ENCODE measurements around the gene CYP26C1.
A peak's percentile ranks its signal among the peaks of the same experiment; 100 is the strongest.

CYP26C1 gene

DNA sequence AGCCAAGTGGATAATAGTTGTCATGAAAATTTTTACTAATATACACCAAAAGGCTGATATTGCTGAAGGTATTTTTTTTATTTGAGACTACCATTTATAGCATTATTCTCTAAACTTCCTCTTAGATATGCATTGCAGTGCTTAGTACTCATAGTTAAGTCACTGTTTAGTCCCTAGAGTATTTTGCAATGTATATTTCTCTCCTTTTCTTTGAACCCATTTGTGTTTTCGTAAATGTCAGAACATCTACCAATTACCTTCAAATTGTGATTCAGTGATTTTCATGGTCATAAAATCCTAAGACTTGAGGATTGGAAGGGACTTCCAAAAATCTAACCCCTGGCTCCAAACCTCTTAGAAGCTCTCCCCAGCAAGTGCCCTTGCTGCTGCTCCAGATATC is 21.5 kb upstream of the CYP26C1 start:
- Histone ChIP-seq H3K9me3 (ENCODE audit: control insufficient read depth, insufficient read depth, low read length) (no peaks in the 10 kb centered on the region), H3K27ac (ENCODE audit: low read depth, low read length) (peak overlapping the region; percentile 27), H3K9ac (ENCODE audit: low read depth, low read length) (no peak overlapping the region), H3K36me3 (ENCODE audit: control insufficient read depth, insufficient read depth, low read length) (no peaks in the 10 kb centered on the region), H3K27me3 (ENCODE audit: control insufficient read depth, insufficient read depth, low read length) (no peaks in the 10 kb centered on the region), H3K4me3 (ENCODE audit: low read depth, low read length) (no peak overlapping the region), H3K4me1 (ENCODE audit: control insufficient read depth, insufficient read depth, low read length) (peaks cover 17% of the 10 kb centered on the region)

DNA sequence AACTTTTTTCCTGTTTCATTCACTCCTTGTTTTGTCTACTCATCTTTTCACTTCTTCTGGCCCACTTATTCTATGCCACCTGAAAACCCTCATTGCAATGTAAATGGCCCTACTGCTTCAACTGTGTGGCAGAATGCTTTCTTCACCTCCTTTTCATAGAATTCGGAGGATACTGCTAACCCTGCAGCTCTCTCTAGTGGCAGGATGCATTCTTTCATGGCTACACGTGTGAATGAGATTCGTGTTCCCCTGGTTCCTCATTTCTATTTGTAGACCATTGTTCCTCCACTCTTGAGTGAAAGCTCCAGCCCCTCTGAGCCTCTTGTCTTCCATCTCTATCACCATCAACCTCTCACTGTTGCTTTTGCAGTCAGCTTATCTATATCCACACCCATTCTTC is 20.9 kb upstream of the CYP26C1 start:
- H3K36me3 ChIP-seq (ENCODE audit: control insufficient read depth, insufficient read depth, low read length), result no peaks in the 10 kb centered on the region
- H3K27ac ChIP-seq (ENCODE audit: low read depth, low read length), result no peak overlapping the region

GRCh38 chr10:93054486-93054885 is 6.1 kb upstream of the CYP26C1 start:
- Histone ChIP-seq H3K9ac (ENCODE audit: low read depth, low read length) (no peak overlapping the region), H3K27ac (ENCODE audit: low read depth, low read length) (no peak overlapping the region), H3K27me3 (ENCODE audit: control insufficient read depth, insufficient read depth, low read length) (peaks cover 22% of the 10 kb centered on the region), H3K36me3 (ENCODE audit: control insufficient read depth, insufficient read depth, low read length) (no peaks in the 10 kb centered on the region), H3K4me1 (ENCODE audit: control insufficient read depth, insufficient read depth, low read length) (peaks cover 26% of the 10 kb centered on the region), H3K4me3 (ENCODE audit: low read depth, low read length) (no peak overlapping the region), H3K9me3 (ENCODE audit: control insufficient read depth, insufficient read depth, low read length) (no peaks in the 10 kb centered on the region)

More for the DNA sequence above, 20.9 kb upstream of the CYP26C1 start:
- H3K4me1 ChIP-seq (ENCODE audit: control insufficient read depth, insufficient read depth, low read length), result peaks cover 20% of the 10 kb centered on the region
- no peak overlapping the region for H3K9ac ChIP-seq (ENCODE audit: low read depth, low read length)
- no peaks in the 10 kb centered on the region for H3K27me3 ChIP-seq (ENCODE audit: control insufficient read depth, insufficient read depth, low read length)
- no peaks in the 10 kb centered on the region for H3K9me3 ChIP-seq (ENCODE audit: control insufficient read depth, insufficient read depth, low read length)
- no peak overlapping the region for H3K4me3 ChIP-seq (ENCODE audit: low read depth, low read length)

- Histone ChIP-seq H3K27ac (ENCODE audit: low read depth, low read length) (no peak overlapping the region), H3K4me3 (ENCODE audit: low read depth, low read length) (no peak overlapping the region), H3K4me1 (ENCODE audit: control insufficient read depth, insufficient read depth, low read length) (peaks cover 24% of the 10 kb centered on the region), H3K36me3 (ENCODE audit: control insufficient read depth, insufficient read depth, low read length) (no peaks in the 10 kb centered on the region), H3K27me3 (ENCODE audit: control insufficient read depth, insufficient read depth, low read length) (peaks cover 58% of the 10 kb centered on the region), H3K9ac (ENCODE audit: low read depth, low read length) (no peak overlapping the region), H3K9me3 (ENCODE audit: control insufficient read depth, insufficient read depth, low read length) (no peaks in the 10 kb centered on the region)
Observed at GRCh38 chr10:93058139-93058538, 2.5 kb upstream of the CYP26C1 start.

- Histone ChIP-seq H3K9ac (ENCODE audit: low read depth, low read length) (no peak overlapping the region), H3K27me3 (ENCODE audit: control insufficient read depth, insufficient read depth, low read length) (peaks cover 87% of the 10 kb centered on the region), H3K9me3 (ENCODE audit: control insufficient read depth, insufficient read depth, low read length) (no peaks in the 10 kb centered on the region), H3K27ac (ENCODE audit: low read depth, low read length) (no peak overlapping the region), H3K36me3 (ENCODE audit: control insufficient read depth, insufficient read depth, low read length) (no peaks in the 10 kb centered on the region), H3K4me1 (ENCODE audit: control insufficient read depth, insufficient read depth, low read length) (peaks cover 22% of the 10 kb centered on the region), H3K4me3 (ENCODE audit: low read depth, low read length) (peak overlapping the region; percentile 54)
Observed at GRCh38 chr10:93060887-93061593, 442 bp downstream of the CYP26C1 start.

GRCh38 chr10:93061594-93062513 is 1.3 kb downstream of the CYP26C1 start:
- peak overlapping the region; percentile 54 for H3K4me3 ChIP-seq (ENCODE audit: low read depth, low read length)

GRCh38 chr10:93062514-93063143 is 2.0 kb downstream of the CYP26C1 start:
- Histone ChIP-seq H3K9ac (ENCODE audit: low read depth, low read length) (no peak overlapping the region), H3K9me3 (ENCODE audit: control insufficient read depth, insufficient read depth, low read length) (no peaks in the 10 kb centered on the region), H3K4me3 (ENCODE audit: low read depth, low read length) (peak overlapping the region; percentile 53), H3K27ac (ENCODE audit: low read depth, low read length) (no peak overlapping the region), H3K4me1 (ENCODE audit: control insufficient read depth, insufficient read depth, low read length) (peaks cover 15% of the 10 kb centered on the region; the same call in 1 of the 2 replicates), H3K36me3 (ENCODE audit: control insufficient read depth, insufficient read depth, low read length) (no peaks in the 10 kb centered on the region), H3K27me3 (ENCODE audit: control insufficient read depth, insufficient read depth, low read length) (peaks cover 99% of the 10 kb centered on the region)

More at GRCh38 chr10:93061594-93062513, 1.3 kb downstream of the CYP26C1 start:
- no peak overlapping the region for H3K9ac ChIP-seq (ENCODE audit: low read depth, low read length)
- H3K27me3 ChIP-seq (ENCODE audit: control insufficient read depth, insufficient read depth, low read length), result peaks cover 96% of the 10 kb centered on the region
- H3K9me3 ChIP-seq (ENCODE audit: control insufficient read depth, insufficient read depth, low read length), result no peaks in the 10 kb centered on the region
- no peak overlapping the region for H3K27ac ChIP-seq (ENCODE audit: low read depth, low read length)
- no peaks in the 10 kb centered on the region for H3K36me3 ChIP-seq (ENCODE audit: control insufficient read depth, insufficient read depth, low read length)
- H3K4me1 ChIP-seq (ENCODE audit: control insufficient read depth, insufficient read depth, low read length), result peaks cover 15% of the 10 kb centered on the region; the same call in 1 of the 2 replicates

GRCh38 chr10:93063144-93063976 is 2.8 kb downstream of the CYP26C1 start:
- no peaks in the 10 kb centered on the region for H3K36me3 ChIP-seq (ENCODE audit: control insufficient read depth, insufficient read depth, low read length)
- H3K9ac ChIP-seq (ENCODE audit: low read depth, low read length), result no peak overlapping the region
- no peaks in the 10 kb centered on the region for H3K9me3 ChIP-seq (ENCODE audit: control insufficient read depth, insufficient read depth, low read length)
- H3K4me3 ChIP-seq (ENCODE audit: low read depth, low read length), result peak overlapping the region; percentile 53
- no peak overlapping the region for H3K27ac ChIP-seq (ENCODE audit: low read depth, low read length)
- peaks cover 19% of the 10 kb centered on the region; the same call in 1 of the 2 replicates for H3K4me1 ChIP-seq (ENCODE audit: control insufficient read depth, insufficient read depth, low read length)
- peaks cover 100% of the 10 kb centered on the region for H3K27me3 ChIP-seq (ENCODE audit: control insufficient read depth, insufficient read depth, low read length)

GRCh38 chr10:93063977-93064660 is 3.5 kb downstream of the CYP26C1 start:
- peaks cover 24% of the 10 kb centered on the region; the same call in 1 of the 2 replicates for H3K4me1 ChIP-seq (ENCODE audit: control insufficient read depth, insufficient read depth, low read length)
- no peaks in the 10 kb centered on the region for H3K36me3 ChIP-seq (ENCODE audit: control insufficient read depth, insufficient read depth, low read length)
- H3K9me3 ChIP-seq (ENCODE audit: control insufficient read depth, insufficient read depth, low read length), result no peaks in the 10 kb centered on the region
- no peak overlapping the region for H3K27ac ChIP-seq (ENCODE audit: low read depth, low read length)
- no peak overlapping the region for H3K9ac ChIP-seq (ENCODE audit: low read depth, low read length)
- H3K4me3 ChIP-seq (ENCODE audit: low read depth, low read length), result no peak overlapping the region
- peaks cover 100% of the 10 kb centered on the region for H3K27me3 ChIP-seq (ENCODE audit: control insufficient read depth, insufficient read depth, low read length)

Data from HUES48 (cell line).